Measurements from ENCODE around the gene HOMER1.
"Not testable (repeated sequence)": the region's sequence is repeated elsewhere in the genome, so short reads cannot be mapped to it uniquely, and the experiment has no call there.

Gene HOMER1

DNA sequence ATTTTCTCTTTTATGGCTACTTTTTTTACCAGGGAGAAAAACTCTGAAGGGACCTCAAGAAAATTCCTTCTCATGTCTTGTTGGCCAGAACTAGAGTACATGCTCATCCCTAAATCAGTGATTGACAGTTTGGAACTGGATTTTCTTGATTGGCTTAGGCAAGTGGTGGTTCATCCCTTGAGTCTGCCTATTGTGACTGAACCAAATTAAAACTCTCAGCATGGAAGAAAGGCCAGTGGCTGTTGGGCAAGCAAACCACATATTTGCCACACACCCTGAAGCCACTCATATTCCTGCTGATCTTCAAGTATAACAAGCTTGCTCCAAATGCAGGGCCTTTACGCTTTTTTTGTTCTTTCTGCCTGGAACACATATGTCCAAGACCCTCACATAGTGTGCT, 7.2 kb upstream of the HOMER1 start:
- no peak for DNase-seq (ENCODE audit: low read depth)
- H3K4me3 ChIP-seq (ENCODE audit: low read depth, low read length) = no peak overlapping the region

DNA sequence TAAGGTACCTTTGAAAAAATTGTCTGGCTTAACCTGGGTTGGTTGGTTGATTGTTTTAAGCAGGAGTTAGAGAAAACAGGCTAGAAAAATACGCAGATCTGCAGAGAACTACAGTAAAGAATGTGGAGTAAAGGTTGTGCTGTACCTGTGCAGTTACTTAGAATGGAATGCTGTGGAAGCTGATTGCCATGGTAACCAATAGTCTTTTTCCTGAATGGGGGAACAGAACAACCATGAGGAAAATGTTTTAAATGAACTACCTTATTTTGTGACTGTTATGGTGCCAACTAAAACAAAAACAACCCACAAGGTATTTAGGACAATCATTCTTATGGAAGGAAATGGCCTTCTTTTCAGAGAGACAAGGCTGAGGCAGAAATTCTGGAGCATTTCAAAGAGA, 4.8 kb upstream of the HOMER1 start:
- TF ChIP-seq, protein P1, sequence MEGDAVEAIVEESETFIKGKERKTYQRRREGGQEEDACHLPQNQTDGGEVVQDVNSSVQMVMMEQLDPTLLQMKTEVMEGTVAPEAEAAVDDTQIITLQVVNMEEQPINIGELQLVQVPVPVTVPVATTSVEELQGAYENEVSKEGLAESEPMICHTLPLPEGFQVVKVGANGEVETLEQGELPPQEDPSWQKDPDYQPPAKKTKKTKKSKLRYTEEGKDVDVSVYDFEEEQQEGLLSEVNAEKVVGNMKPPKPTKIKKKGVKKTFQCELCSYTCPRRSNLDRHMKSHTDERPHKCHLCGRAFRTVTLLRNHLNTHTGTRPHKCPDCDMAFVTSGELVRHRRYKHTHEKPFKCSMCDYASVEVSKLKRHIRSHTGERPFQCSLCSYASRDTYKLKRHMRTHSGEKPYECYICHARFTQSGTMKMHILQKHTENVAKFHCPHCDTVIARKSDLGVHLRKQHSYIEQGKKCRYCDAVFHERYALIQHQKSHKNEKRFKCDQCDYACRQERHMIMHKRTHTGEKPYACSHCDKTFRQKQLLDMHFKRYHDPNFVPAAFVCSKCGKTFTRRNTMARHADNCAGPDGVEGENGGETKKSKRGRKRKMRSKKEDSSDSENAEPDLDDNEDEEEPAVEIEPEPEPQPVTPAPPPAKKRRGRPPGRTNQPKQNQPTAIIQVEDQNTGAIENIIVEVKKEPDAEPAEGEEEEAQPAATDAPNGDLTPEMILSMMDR (IDR thresholded peaks at IDR 0.05; ENCODE audit: control insufficient read depth, extremely low read depth, insufficient read depth) = no peak
- no peak overlapping the region for H3K4me3 ChIP-seq (ENCODE audit: low read depth, low read length)
- DNase-seq (ENCODE audit: low read depth) = no peak

More for the DNA sequence above, 7.2 kb upstream of the HOMER1 start:
- TF ChIP-seq, protein P1 (IDR thresholded peaks at IDR 0.05; ENCODE audit: control insufficient read depth, extremely low read depth, insufficient read depth) = no peak

DNA sequence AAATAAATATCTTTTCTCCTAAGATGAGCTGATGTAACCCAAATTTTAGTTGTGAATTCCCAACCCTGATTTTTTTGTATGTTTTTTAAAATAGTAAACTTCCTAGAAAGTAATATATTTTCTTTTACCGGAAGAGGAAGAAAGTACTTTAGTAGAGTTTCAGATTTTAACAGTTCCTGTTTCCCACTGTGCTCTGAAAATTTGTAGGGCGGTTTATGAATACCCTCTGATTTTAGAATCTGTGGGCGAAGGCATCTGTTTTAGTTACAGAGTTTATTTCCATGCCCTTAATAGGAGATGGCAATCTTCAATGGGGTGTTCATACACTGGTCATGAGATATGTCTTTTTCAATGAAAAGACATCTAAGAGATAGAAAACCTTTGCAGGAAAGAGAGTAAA, 3.7 kb upstream of the HOMER1 start:
- no peak overlapping the region for H3K4me3 ChIP-seq (ENCODE audit: low read depth, low read length)

DNA sequence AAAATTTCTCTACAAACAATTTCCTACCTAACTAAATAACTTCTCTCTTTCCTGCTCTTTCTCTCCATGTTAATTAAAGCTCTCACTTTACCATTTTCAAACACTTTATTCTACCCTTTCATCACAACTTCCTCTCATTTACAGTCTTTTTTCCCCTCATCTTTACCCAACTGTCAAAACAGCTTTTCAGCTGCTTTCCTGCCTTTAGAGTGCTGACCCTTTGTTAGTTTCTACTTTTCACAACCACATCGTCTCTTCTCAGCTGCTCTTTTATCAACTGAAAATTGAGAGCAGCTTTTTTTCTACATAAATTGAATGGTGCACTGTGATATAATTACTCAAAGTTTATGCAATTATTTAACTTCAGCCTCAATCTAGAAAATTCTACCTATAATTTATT, 3.1 kb upstream of the HOMER1 start:
- no peak for DNase-seq (ENCODE audit: low read depth)
- TF ChIP-seq, protein P1 (IDR thresholded peaks at IDR 0.05; ENCODE audit: control insufficient read depth, extremely low read depth, insufficient read depth) = no peak
- H3K4me3 ChIP-seq (ENCODE audit: low read depth, low read length) = no peak overlapping the region

More for the DNA sequence above, 3.7 kb upstream of the HOMER1 start:
- TF ChIP-seq, protein P1 (IDR thresholded peaks at IDR 0.05; ENCODE audit: control insufficient read depth, extremely low read depth, insufficient read depth) = no peak
- DNase-seq (ENCODE audit: low read depth) = no peak

DNA sequence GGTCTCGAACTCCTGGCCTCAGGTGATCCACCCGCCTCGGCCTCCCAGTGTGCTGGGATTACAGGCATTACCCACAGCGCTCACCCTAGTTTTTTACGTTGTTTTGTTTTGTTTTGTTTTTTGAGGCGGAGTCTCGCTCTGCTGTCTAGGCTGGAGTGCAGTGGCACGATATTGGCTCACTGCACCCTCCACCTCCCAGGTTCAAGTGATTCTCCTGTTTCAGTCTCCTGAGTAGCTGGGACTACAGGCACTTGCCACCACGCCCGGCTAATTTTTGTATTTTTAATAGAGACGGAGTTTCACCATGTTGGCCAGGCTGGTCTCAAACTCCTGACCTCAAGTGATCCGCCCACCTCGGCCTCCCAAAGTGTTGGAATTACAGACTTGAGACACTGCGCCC, 2.4 kb upstream of the HOMER1 start:
- H3K4me3 ChIP-seq (ENCODE audit: low read depth, low read length); DNase-seq (ENCODE audit: low read depth): not testable (repeated sequence)

DNA sequence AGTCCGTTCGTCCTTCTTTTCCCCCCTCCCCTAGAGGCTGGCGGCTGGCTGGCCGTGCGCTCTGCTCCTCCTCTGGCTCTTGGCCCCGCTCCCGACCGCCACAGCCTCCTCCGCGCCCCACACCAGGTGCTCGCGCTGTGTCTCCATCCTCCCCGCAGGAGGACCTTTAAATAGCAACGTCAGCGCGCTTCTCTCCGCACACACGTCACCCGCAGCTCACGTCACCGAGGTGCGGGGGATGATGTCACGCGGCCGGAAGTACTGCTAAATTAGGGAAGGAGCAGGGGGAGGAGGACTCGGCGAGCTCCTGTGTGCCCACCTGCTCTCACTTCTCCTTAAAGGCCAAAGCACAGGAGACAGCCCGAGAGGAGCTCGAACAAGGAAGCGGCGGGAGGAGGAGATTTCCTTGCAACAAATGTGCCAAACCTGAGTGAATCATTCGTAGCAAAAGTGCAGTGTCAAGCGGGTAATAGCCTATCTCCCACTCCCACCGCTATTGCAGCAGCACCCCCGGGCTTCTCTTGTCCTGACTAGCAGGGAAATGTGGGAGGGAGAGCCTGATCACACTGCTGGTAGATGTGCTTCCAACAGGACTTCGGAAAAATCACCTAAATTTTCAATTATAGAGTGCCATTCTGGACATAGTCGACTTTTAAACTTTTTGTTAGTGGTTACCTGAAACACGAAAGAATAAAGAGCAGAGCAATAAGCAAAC, 614 bp upstream of the HOMER1 start:
- peak; percentile 84 for DNase-seq (ENCODE audit: low read depth)
- TF ChIP-seq, protein P1 (IDR thresholded peaks at IDR 0.05; ENCODE audit: control insufficient read depth, extremely low read depth, insufficient read depth) = no peak
- peak overlapping the region; percentile 69 for H3K4me3 ChIP-seq (ENCODE audit: low read depth, low read length)

DNA sequence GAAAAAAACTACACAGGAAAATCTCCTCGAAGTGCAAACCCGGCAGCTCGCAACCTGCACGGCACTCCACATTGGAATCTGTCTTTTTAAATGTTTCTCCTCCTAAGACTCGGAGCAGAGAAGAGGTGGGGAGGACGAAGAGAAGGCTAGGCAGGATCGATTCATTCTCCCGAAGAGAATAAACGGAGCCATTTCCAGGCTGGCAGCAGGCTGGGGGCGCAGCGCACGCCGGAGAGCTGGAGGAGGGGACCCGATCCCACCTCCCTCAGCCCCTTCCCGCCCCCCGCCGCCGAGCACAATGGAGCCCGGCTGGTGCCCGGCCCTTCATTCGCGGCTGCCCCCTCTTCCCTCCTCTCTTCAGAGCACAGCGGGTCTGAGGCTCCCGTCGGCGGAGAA, 628 bp downstream of the HOMER1 start:
- DNase-seq (ENCODE audit: low read depth) = no peak
- TF ChIP-seq, protein P1 (IDR thresholded peaks at IDR 0.05; ENCODE audit: control insufficient read depth, extremely low read depth, insufficient read depth) = no peak
- peak overlapping the region; percentile 69 for H3K4me3 ChIP-seq (ENCODE audit: low read depth, low read length)

Data from LNCaP clone FGC (cell line).